ENCODE data around the gene INTS11. TPM values are rescaled to one million over a fixed set of nuclear protein-coding genes. Genes with fewer than 3 reads are reported as not detected.

The INTS11 gene
- total and polyA plus RNA-seq, 9 of the 15 experiments (the other 6 are each of a cell fraction or from before 2014, with no cell fraction given) = 3.6 to 183 (median 110) TPM

DNA sequence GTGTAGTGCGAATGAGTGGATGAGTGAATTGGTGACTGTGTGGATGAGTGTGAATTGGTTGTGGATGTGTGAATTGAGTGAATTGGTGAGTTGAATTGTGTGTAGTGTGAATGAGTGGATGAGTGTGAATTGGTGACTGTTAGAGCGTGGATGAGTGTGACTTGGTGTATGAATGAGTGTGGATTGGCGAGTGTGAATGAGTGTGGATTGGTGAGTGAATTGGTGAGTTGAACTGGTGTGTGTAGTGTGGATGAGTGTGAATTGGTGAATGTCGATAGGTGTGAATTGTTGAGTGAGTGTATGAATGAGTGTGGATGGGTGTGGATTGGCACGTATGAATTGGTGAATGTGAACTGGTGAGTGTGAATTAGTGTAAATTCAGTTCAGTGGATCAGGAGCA is 42.9 kb upstream of the INTS11 start:
- CTCF ChIA-PET (ENCODE audit: low intra/inter-chr PET ratio) = no interaction called here
- BruUV-seq (replicated peaks) = no TSS peak

More for the DNA sequence above, 42.9 kb upstream of the INTS11 start:
- 70% methylated on average over 5 of the region's 5 CpGs for WGBS (ENCODE audit: insufficient coverage, low coverage, missing lambda C conversion rate)
- POLR2A ChIA-PET = no interaction called here
- H3K79me2 ChIP-seq (ENCODE audit: control insufficient read depth, insufficient read depth, low read length) = peaks cover 5% of the 10 kb centered on the region; the same call in 1 of the 3 replicates
- H3K27ac ChIP-seq (ENCODE audit: extremely low read depth, low read depth, low read length) = no peak overlapping the region
- peaks cover 10% of the 10 kb centered on the region for H3K36me3 ChIP-seq (ENCODE audit: control insufficient read depth, insufficient read depth, low read length)
- peaks cover 10 to 19% of the 10 kb centered on the region in 2 experiments for H3K4me1 ChIP-seq (replicated peaks in 1 of 2; ENCODE audit: control insufficient read depth in 2 of 2, insufficient read depth in 2 of 2, low read length in 2 of 2)
- no peak for FAIRE-seq
- H3K9me1 ChIP-seq (ENCODE audit: control insufficient read depth, insufficient read depth, low read length) = peaks cover 6% of the 10 kb centered on the region
- H2AFZ ChIP-seq (ENCODE audit: low read depth, low read length) = no peak overlapping the region
- no peak overlapping the region for H3K9ac ChIP-seq (ENCODE audit: insufficient read depth in 1 of 2, low read depth in 2 of 2, low read length in 2 of 2)
- intact Hi-C loops (cut with micrococcal nuclease) = no loop called here
- in situ Hi-C loops (cut with MboI) = loop anchor here (10.0 kb wide), 1 partner anchor 547 kb away; the partner anchor contains the start of genes CALML6 and TMEM52
- H3K9me3 ChIP-seq (replicated peaks; ENCODE audit: control insufficient read depth, insufficient read depth, low read depth, low read length) = peaks cover 10% of the 10 kb centered on the region
- TF ChIP-seq, protein P1, sequence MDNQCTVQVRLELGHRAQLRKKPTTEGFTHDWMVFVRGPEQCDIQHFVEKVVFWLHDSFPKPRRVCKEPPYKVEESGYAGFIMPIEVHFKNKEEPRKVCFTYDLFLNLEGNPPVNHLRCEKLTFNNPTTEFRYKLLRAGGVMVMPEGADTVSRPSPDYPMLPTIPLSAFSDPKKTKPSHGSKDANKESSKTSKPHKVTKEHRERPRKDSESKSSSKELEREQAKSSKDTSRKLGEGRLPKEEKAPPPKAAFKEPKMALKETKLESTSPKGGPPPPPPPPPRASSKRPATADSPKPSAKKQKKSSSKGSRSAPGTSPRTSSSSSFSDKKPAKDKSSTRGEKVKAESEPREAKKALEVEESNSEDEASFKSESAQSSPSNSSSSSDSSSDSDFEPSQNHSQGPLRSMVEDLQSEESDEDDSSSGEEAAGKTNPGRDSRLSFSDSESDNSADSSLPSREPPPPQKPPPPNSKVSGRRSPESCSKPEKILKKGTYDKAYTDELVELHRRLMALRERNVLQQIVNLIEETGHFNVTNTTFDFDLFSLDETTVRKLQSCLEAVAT (IDR thresholded peaks at IDR 0.05) = 0 out of 4 replicates have a peak, but pooled peaks of 1 of the 2 experiments have one; percentile 29
- TF ChIP-seq KAT7 (CRISPR knock-in tag; IDR thresholded peaks at IDR 0.05; ENCODE audit: borderline replicate concordance) = no peak
- TF ChIP-seq BCOR (IDR thresholded peaks at IDR 0.05) = 0 out of 2 replicates have a peak, but pooled peaks have one; percentile 19
- TF ChIP-seq ZNF584 (CRISPR knock-in tag; IDR thresholded peaks at IDR 0.05; ENCODE audit: low read depth) = no peak
- TF ChIP-seq PML (IDR thresholded peaks at IDR 0.05; ENCODE audit: low read length) = no peak
- no peak for TF ChIP-seq EWSR1 (IDR thresholded peaks at IDR 0.05; ENCODE audit: borderline replicate concordance, low read depth, partially characterized antibody)
- TF ChIP-seq EHMT2 (IDR thresholded peaks at IDR 0.05) = 0 out of 2 replicates have a peak, but pooled peaks have one; percentile 25
- TF ChIP-seq, protein P2, sequence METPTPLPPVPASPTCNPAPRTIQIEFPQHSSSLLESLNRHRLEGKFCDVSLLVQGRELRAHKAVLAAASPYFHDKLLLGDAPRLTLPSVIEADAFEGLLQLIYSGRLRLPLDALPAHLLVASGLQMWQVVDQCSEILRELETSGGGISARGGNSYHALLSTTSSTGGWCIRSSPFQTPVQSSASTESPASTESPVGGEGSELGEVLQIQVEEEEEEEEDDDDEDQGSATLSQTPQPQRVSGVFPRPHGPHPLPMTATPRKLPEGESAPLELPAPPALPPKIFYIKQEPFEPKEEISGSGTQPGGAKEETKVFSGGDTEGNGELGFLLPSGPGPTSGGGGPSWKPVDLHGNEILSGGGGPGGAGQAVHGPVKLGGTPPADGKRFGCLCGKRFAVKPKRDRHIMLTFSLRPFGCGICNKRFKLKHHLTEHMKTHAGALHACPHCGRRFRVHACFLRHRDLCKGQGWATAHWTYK (CRISPR knock-in tag; IDR thresholded peaks at IDR 0.05) = no peak
- peak; percentile 39 to 49; a peak in 1 of 4 replicates for TF ChIP-seq MCM7 (IDR thresholded peaks at IDR 0.05)
- TF ChIP-seq HIVEP1 (CRISPR knock-in tag; IDR thresholded peaks at IDR 0.05) = no peak
- TF ChIP-seq, protein P3, sequence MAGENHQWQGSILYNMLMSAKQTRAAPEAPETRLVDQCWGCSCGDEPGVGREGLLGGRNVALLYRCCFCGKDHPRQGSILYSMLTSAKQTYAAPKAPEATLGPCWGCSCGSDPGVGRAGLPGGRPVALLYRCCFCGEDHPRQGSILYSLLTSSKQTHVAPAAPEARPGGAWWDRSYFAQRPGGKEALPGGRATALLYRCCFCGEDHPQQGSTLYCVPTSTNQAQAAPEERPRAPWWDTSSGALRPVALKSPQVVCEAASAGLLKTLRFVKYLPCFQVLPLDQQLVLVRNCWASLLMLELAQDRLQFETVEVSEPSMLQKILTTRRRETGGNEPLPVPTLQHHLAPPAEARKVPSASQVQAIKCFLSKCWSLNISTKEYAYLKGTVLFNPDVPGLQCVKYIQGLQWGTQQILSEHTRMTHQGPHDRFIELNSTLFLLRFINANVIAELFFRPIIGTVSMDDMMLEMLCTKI (IDR thresholded peaks at IDR 0.05; ENCODE audit: partially characterized antibody) = no peak
- 0 out of 4 replicates have a peak, but pooled peaks of 1 of the 2 experiments have one; percentile 36 for TF ChIP-seq HDAC1 (IDR thresholded peaks at IDR 0.05)
- TF ChIP-seq, protein P4, sequence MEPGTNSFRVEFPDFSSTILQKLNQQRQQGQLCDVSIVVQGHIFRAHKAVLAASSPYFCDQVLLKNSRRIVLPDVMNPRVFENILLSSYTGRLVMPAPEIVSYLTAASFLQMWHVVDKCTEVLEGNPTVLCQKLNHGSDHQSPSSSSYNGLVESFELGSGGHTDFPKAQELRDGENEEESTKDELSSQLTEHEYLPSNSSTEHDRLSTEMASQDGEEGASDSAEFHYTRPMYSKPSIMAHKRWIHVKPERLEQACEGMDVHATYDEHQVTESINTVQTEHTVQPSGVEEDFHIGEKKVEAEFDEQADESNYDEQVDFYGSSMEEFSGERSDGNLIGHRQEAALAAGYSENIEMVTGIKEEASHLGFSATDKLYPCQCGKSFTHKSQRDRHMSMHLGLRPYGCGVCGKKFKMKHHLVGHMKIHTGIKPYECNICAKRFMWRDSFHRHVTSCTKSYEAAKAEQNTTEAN (CRISPR knock-in tag; IDR thresholded peaks at IDR 0.05) = peak; percentile 99
- H3K4me3 ChIP-seq = no peak overlapping the region
- ATAC-seq = no peak
- DNase-seq (ENCODE audit: extremely low read depth in 1 of 4, low spot score in 3 of 4) = no peak
- peaks cover 7% of the 10 kb centered on the region; the same call in 1 of the 2 replicates for H4K20me1 ChIP-seq (replicated peaks; ENCODE audit: control insufficient read depth, insufficient read depth, low read length)
- no peak overlapping the region for H3K4me2 ChIP-seq (ENCODE audit: insufficient read depth, low read length)
- no peaks in the 10 kb centered on the region for H3K27me3 ChIP-seq (ENCODE audit: control insufficient read depth in 2 of 2, insufficient read depth in 2 of 2, low read length in 2 of 2)

All from K562 (cell line).